Naive B cell (primary cell): ENCODE results near the gene AGAP4. TPM values are rescaled to one million over a fixed set of nuclear protein-coding genes. Genes with fewer than 3 reads are reported as not detected.

Experiments
- polyA plus RNA-seq, 6 donors: library from polyadenylated mRNA; unstranded; fragments of 300-500 nt; fragmentation: Illumina TruSeq; gene quantifications; one replicate each; pipeline ENCODE4 v1.2.3, GENCODE V29; 2021; ENCODE audit warnings: low read depth in 6 of 6

Gene AGAP4
- polyA plus RNA-seq, 6 donors from 2014 or later = 0.18 to 3.4 (median 0.99) TPM; not detected in 1

Other genes with a start within 250 kb of the AGAP4 start
- 10 to 100 TPM; 10.5 to 19.0 (median 17.2) TPM for gene ZFAND4, start 174.7 kb downstream of the AGAP4 start, polyA plus RNA-seq
- 10 to 100 TPM in 5 of 6 donors, 1 to 10 TPM in 1; 7.1 to 42.2 (median 19.6) TPM for gene WASHC2C, start 120.2 kb downstream of the AGAP4 start, polyA plus RNA-seq
- gene TIMM23, start 125.0 kb upstream of the AGAP4 start, polyA plus RNA-seq = 10 to 100 TPM; 45.0 to 60.0 (median 53.9) TPM
- 100 to 1,000 TPM; 145 to 251 (median 154) TPM for gene NCOA4, start 183.1 kb upstream of the AGAP4 start, polyA plus RNA-seq
- gene MSMB, start 198.8 kb upstream of the AGAP4 start, polyA plus RNA-seq = not detected